HG02970 (cell line): Measurements from ENCODE around the gene ZIC4.

Experiments used
- ATAC-seq: cut with Tn5 transposase; IDR thresholded peaks from one replicate; pipeline ENCODE4 v1.9.1; 2021; ENCODE audit warnings: mild to moderate bottlenecking, moderate library complexity, moderate number of reproducible peaks; ENCODE audit not compliant: unreplicated experiment, low FRiP score

The ZIC4 gene

DNA sequence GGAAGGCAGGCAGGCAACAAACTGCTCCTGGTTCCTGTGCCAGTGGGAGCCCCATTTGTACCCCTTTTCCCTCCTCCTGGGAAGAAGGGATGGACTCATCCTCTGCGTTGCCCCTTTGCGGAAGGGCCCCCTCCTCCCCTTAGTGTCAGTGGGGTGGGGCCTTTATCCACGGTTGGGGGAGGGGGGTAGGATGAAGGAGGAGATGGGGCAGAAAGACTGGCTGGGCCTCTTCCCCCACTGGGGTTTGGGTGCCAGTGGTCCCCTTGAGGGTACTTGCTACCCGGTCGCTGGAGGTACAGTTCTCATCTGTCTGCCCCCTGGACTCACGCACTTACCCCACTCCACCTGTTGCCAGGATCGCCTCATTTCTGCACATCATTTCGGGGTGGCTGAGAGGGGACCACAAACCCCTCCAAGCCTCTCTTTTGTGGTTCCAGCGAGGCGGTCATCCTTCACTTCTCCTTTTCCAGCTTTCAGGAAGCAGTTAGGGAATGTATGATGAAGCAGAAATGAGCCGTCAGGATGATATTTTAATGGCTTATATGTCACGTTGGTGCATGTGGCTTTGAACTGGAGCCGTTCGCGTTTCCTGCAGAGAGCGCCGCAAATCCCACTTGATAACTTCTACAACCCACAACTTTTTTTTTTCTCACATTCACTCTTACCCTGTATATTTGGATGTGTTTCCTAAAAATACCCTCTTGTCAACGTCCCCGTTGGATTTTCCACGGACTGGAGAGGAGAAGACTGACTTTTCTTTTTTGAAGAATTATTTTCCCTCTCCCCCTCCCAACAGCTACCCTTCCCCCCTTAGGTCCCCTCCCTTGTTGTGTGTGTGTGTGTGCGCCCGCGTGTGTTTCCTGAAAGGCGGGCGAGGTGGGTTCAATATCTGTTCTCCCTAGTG lies at the start of gene ZIC4:
TSS of gene ZIC4 (minus strand) at position 516 of the 904 bp plus-strand sequence. CDS start 3,746 bp downstream, outside the sequence.
- no peak for ATAC-seq

DNA sequence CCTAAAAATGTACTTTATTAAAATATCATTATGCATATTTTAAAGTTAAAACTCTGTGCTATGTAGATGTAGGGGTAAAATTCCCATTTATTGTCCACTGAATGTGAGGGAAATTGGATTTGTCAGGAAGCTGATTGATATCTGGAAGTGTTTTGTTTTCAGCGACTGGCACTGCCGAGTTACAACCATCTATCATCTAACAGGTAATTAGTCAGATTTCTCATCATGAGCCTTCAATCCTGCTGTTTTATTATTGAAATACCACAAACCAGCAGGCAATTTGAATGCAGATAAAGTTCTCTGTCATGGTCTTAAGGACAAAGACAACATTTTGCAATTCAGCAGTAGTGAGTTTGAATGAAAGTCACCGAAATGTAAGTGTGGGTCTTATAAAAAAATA lies 43.3 kb upstream of the ZIC4 start:
- no peak for ATAC-seq

DNA sequence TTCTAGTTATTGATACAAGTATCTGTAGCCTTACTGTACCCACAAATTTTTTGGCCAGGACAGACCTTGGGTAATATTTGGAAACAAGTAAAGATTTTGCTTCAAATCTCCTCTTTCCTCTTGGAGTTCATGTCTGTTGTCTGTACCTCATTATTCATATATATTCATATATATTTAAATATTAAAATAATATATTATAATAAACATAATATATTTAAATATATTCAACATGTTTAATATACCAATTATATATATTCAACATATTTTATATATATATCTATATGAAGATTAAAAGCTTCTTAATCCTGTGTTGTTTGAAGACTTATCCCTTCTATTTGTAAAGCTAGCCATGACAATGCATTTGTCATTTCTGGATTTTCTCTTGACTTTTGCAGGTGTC lies 40.9 kb upstream of the ZIC4 start:
- no peak for ATAC-seq

DNA sequence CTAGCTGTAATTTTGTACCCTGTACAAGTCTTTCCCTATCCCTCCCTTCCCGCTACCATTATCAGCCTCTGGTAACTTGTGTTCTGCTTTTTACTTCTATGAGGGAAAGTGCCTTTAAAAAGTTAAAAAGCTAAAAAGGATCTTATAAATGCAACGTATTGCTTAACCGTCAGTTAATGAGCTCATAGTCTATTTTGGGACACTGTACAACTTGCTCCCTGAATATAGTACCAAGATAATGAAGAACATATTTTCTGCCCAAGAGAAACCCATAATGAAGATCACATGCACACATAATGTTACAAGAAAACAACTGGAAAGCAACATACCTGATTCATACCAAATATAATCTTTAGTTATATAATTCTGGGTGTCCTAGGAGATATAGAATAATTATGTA lies 25.4 kb upstream of the ZIC4 start:
- ATAC-seq = no peak

DNA sequence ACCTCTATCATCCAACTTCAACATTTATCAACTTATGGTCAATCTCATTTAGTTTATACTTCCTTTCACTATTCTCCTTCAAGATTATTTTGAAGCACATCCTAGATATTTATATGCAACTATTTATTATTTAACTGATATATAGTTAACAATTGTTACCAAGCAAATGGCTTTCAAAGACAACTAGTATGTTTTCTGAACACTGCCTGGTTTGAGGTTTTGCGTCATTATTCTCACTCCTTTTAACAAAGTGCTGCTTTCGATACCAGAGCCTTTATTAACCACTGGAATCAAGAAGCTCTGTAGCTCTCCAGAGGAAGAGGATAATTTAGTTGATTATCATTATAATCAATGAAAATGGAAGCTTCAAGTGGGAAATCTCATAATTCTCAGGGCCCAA lies 22.4 kb upstream of the ZIC4 start:
- no peak for ATAC-seq

DNA sequence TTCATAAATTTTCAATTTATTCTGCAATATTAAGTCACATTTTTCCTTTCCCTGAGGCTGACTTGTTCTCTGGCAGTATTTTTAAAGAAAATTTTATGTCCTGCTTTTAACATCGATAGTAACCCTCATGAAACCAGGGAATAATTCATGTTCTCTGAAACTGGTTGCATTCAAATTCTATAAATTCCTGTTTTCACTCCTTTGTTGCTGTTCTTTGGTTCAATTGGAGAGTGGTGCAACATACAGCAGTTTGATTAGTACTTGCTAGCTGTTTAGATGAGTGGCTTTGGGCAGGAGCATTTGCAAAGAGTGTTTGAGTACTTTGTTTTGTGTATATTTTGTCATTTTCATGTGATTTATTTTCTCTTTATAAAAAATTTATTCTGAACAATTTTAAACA lies 22.0 kb upstream of the ZIC4 start:
- ATAC-seq = no peak

DNA sequence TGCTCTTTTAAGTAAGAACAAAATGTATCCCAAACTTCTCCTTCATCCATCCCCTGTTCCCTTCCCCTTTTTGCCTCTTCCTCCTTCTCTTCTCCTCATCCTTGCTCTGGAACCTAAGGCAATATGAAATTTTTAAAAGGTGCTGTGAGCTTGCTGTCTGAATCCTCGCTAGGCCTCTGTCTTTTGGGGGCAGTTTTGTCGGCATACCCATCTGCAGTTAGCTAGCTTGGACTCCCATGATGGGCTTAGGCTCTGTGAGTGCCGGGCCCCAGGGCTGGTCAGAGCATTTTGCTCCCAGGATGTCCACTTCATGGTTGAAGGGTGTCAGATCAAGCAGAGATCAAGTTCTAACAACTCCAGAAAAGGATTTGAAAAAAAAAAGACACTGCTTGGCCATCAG lies 21.4 kb upstream of the ZIC4 start:
- no peak for ATAC-seq

DNA sequence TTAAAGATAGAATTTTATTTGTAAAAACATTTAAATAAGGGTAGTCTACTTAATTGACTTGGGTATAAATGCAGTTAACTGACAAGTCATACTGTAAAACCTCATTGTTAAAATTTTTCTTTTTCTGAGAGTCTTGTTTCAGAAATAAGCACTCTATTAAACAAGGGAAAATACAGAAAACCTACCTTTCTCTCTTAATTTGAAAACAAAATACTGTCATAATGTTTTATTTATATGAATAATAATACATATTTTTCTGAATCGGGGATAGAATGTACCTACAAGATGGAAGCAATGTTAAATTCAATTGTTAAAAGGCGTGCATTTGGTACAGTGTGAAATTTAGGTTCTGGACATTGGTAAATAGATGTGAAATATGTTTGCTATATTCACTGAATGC lies 20.6 kb upstream of the ZIC4 start:
- no peak for ATAC-seq

DNA sequence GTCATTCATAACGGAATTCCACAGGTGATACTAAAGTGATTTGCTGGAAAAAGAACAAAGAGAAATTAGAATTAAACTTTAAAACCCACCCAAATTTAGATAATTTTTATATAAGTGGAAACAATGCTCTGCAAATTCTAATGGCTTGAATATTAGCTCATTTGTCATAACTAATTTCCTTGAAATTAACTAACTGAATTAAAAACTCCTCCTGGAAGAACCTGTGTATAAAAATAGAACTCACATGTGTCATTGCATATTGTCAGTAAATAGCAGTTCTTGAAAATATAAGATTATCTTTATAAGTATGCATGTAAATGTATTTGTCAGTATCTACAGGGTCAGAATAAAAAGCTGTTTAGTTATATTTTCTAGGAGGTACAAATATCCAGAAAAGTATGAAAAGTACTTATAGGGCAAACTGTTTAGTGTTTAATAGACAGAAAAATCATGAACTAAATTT lies 19.1 kb upstream of the ZIC4 start:
- no peak for ATAC-seq

DNA sequence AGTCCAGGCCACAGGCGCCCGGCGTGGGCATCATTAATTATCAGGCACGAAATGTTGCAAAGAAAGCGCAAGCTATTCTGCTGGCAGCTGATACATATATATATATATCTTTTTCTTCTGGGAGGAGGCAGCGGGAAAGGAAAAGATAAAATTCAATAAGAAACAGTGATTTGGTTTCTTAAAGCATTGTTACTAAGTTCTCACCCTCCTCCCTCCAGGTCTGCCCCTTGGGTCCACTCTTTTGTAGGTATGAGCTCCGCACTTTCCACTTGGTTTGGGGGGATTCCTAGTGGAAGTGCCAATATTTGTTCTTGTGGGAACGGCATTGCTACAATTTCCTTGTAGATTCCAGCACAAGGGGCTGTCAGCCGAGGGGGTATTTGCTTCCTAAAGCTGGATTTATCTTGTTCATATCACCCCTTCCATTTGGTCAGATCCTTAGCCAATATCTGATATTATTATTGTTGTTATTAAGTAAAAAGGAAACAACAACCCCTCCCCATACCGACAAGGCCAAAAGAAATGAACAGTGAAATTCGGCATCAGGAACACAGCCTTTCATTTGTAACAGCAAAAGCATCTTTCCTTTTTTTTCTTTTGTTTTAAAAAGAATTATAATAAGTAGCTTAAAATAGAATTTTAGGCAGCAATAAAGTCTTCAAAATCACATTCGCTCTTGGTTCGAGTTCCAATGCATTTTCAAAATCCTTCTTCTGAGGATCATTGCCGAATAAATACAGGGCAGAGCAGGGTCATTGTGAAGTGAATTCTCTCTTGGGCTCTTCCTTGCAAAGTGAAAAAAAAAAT lies 18.4 kb upstream of the ZIC4 start:
- ATAC-seq = no peak

DNA sequence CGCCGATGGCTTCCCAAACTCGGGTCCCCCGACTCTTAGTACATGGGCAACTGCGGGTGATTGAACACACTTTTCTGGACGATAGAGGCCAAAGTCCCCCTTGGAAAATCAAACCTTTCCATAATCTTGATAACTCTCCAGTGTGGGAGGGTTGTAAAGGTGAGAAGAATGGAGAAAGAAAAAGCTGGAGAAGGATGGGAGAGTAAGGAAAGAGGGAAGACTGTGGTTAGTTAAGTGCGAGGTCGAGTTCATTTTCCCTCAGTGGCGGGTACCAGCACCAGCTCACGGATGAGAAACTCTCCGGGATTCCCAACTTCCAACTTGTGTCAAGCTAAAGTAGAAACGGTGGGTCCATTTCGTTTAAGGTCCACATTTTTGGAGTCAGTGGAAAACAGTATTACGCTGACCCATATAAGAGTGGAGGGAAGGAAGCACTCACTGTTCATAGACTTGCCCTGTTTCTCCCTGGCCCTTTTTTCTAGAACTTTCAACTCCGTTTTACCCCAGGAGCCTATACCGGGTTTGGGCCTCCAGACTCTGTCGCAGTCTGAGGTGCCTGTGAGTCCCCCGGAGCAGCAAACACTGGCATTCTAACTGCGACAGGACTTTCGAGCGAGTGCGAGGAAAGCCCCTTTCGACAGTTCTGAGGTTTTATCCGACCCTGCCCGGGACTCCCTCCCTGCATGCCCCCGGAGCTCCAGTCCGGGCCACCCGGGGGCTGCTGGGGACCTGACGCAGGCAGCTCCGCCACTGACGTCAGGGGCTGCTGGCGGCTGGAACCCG lies 17.6 kb upstream of the ZIC4 start:
- no peak for ATAC-seq

DNA sequence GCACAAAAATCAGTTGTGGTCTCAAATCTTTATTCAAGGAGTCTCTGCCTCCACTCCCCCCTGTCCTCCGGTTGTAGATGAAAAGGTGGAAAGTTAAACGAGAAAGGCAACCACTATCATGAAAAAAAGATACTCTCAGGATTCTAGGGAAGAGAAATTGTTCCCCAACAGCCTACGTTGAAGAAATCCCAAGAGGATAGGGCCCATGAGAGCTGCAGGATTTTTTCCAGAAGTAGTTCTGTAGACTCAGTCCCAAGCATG lies 17.1 kb upstream of the ZIC4 start:
- ATAC-seq = no peak

DNA sequence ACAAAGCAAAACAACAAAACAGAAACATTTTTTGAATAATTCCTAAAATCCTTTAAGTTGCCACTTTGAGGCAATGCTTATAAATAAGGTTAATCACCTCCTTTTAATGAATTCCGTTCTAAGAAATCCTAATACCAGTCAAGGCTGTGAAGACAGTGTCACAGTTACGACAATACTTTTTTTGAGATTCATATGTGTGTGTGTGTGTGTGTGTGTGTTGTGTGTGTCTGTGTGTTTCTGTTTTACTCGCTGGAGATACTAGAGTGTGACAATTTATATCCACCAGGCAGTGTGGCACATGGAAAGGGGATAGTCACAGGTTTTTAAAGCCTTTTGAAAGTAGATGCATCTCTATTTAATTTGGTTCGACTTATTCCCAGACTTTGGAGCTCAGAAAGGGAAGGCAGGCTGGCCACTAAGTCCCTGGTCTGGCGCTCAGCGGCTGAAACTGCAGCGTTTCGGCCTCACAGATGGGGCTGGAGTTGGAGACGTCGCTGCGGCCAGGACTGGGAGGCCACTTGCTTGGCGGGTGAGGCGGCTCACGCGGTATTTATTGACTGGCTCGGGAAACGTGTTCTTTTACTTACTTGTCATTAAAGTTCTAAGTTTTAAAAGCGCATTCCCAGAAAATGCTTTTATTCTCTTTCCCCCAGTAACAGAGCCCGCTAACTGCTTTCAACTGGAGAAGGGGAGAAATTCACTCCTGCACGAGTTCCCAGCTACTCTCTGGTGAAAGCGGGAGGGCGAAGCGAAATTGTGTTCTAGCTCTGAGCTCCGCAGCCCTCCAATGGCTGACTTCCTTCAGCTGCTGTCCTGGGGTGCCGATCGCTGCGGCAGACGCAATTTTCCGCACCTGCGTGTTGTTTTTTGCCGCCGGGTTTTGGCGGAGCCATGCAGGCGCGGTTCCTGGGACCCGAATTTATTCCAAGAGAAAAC lies 16.5 kb upstream of the ZIC4 start:
- no peak for ATAC-seq

DNA sequence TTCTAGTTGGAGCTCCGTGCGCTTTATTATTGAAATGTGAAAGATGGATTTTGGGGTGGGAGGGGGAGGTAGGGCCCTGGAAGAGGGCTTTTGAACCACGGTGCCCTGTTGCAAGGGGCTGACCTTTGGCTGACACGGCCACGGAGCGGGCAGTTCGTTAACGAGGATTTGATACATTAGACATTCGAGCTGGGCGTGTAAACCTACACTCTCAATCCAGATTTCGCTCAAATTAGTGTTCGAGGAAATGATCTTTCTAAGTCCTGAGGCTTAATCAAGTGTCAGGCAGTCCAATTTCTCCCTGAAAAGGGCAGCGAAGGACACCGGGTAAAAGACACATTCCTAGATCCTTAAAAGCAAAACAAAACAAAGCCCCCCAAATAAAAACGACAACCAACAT lies 15.9 kb upstream of the ZIC4 start:
- no peak for ATAC-seq

DNA sequence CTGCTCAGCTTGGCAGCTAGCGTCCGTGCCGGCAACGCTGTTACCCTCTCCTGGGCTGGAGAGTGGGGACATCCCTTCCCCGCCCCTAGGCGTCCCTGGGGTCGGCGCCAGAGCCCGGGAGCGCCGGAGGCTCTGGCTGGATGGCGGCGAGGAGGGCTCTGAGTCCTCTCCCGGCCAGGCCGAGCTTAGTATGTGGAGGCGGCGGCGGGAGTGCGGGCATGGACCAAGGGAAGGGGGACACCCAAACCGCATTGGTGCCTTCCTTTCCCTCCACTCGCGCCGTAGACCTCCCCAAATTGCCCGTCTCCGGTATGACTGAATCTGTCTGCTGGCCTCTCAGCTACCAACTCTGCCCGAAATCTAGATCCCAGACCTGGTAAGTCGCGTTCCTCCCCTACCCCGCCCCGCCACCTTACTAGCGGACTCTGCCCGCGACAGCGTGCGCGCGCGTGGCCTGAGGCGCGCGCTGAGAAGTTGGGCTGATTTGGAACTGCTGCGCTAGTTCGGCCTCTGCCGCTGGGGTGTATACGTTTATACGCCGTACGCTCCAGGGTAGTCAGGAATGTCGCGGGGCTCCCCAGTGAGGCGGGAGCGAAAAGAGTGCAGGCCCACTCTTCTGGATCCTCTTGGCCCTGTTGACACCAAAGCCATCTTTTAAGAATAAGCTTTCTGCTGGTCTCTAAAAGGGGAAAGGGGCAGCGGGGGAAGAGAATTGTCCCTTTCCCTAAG lies 15.0 kb upstream of the ZIC4 start:
- no peak for ATAC-seq

DNA sequence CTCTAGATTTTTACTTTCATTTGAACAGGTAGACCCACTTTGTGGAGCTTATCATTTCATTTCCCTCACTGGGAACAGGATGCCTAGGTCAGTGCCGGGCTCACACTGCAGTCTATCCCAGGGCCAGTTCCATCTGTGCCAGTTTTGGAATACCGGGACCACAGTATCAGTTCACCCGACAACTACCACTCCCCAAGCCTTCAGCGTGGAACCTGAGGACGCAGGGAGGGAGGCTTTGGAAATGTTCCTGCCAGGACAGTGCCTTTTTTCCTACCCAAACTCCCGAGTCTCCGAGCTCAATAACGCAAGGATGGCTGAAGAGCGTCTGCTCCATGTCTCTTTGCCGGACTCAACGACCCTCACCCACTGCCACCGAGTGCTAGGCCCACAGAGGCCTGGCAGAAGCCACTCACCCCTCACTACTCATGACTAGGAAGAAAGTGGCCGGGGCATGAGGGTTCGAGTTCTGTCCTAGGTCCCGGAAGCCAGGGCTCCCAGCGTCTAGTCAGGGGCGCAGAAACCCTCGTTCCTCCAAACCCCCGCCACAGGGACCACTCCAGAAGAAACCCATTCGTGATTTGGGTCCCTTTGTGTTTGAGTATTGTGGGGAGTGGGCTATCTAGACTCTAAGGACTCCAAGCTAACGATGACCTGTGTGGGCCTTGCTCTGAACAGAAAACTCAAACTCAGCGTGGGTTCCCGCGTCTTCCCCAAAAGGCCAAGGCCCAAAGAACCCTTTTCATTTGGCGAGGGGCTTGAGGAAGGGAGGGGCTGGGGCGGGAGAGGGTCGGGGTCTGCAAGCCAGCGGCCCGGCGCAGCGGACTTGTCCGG lies 14.2 kb upstream of the ZIC4 start:
- no peak for ATAC-seq

DNA sequence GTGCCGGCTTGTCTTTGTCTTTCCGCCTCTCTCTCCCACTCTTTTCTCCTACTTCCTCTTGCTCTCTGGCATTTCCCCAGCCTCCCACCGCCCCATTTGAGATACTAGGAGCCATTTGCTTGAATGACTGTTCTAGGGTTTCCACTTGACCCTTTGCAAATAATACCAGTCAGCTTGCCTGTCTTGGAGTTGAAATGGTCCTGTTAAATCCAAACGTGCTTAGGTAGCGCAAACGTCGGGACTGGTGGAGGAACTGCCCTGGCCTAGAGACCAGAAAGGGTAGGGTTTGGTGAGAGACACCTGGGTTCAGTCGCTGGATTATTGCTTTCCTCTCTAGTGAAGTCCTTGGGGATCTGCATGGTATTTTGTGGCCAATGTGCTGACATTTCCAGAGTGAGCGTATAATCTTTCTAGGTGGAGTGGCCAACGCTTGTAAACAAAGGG lies 13.5 kb upstream of the ZIC4 start:
- no peak for ATAC-seq
